Astrocyte (in vitro differentiated cells and primary cell): Measurements from ENCODE around the gene TRMU.

Experiments
- EZH2 ChIP-seq: IDR thresholded peaks from 2 replicates; pipeline ENCODE4 v1.6.1; 2012; ENCODE audit warnings: mild to moderate bottlenecking, low read length, inconsistent platforms; ENCODE audit not compliant: insufficient read depth
- TF ChIP-seq, protein P1 (sequence below): IDR thresholded peaks from 2 replicates; pipeline ENCODE4 v1.5.1; 2011; ENCODE audit warnings: low read depth, mild to moderate bottlenecking, inconsistent platforms, low read length, moderate library complexity; ENCODE audit not compliant: insufficient read depth

GRCh38 chr22:46361826-46362202, 26.3 kb downstream of the TRMU start:
- TF ChIP-seq, protein P1, sequence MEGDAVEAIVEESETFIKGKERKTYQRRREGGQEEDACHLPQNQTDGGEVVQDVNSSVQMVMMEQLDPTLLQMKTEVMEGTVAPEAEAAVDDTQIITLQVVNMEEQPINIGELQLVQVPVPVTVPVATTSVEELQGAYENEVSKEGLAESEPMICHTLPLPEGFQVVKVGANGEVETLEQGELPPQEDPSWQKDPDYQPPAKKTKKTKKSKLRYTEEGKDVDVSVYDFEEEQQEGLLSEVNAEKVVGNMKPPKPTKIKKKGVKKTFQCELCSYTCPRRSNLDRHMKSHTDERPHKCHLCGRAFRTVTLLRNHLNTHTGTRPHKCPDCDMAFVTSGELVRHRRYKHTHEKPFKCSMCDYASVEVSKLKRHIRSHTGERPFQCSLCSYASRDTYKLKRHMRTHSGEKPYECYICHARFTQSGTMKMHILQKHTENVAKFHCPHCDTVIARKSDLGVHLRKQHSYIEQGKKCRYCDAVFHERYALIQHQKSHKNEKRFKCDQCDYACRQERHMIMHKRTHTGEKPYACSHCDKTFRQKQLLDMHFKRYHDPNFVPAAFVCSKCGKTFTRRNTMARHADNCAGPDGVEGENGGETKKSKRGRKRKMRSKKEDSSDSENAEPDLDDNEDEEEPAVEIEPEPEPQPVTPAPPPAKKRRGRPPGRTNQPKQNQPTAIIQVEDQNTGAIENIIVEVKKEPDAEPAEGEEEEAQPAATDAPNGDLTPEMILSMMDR = no peak
- TF ChIP-seq EZH2 = no peak
